ENCODE results near the gene CNTN1.
A peak's percentile ranks its signal among the peaks of the same experiment; 100 is the strongest.

Gene CNTN1

GRCh38 chr12:40945772-40946171 is 253.5 kb downstream of the CNTN1 start:
- no peak for TF ChIP-seq ZFX (IDR thresholded peaks at IDR 0.05)
- TF ChIP-seq, protein P1, sequence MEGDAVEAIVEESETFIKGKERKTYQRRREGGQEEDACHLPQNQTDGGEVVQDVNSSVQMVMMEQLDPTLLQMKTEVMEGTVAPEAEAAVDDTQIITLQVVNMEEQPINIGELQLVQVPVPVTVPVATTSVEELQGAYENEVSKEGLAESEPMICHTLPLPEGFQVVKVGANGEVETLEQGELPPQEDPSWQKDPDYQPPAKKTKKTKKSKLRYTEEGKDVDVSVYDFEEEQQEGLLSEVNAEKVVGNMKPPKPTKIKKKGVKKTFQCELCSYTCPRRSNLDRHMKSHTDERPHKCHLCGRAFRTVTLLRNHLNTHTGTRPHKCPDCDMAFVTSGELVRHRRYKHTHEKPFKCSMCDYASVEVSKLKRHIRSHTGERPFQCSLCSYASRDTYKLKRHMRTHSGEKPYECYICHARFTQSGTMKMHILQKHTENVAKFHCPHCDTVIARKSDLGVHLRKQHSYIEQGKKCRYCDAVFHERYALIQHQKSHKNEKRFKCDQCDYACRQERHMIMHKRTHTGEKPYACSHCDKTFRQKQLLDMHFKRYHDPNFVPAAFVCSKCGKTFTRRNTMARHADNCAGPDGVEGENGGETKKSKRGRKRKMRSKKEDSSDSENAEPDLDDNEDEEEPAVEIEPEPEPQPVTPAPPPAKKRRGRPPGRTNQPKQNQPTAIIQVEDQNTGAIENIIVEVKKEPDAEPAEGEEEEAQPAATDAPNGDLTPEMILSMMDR (conservative IDR thresholded peaks at IDR 0.05), result no peak
- H3K27ac ChIP-seq, result no peak overlapping the region

GRCh38 chr12:40946612-40947194 is 254.5 kb downstream of the CNTN1 start:
- TF ChIP-seq ZFX (IDR thresholded peaks at IDR 0.05), result no peak
- TF ChIP-seq, protein P1 (conservative IDR thresholded peaks at IDR 0.05), result peak; percentile 81
- H3K27ac ChIP-seq, result no peak overlapping the region

DNA sequence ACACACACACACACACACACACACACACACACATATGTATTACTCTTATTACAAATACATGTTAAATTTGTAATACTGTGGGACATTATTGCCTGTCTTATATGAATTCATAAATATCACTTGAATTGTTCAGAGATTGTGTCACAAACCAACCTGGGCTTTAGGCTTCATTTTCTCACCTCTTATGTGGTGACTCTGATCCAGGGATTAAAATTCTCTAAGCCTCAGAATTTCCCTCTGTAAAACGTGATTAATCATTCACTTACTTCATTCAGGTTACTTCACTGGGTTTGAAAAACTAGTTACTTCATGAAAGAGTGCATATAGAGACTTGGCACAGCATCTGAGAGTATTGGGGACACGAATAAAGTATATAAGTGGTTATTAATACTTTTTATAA is 255.6 kb downstream of the CNTN1 start:
- TF ChIP-seq ZFX (IDR thresholded peaks at IDR 0.05), result no peak
- TF ChIP-seq, protein P1 (conservative IDR thresholded peaks at IDR 0.05), result no peak
- H3K27ac ChIP-seq, result no peak overlapping the region

DNA sequence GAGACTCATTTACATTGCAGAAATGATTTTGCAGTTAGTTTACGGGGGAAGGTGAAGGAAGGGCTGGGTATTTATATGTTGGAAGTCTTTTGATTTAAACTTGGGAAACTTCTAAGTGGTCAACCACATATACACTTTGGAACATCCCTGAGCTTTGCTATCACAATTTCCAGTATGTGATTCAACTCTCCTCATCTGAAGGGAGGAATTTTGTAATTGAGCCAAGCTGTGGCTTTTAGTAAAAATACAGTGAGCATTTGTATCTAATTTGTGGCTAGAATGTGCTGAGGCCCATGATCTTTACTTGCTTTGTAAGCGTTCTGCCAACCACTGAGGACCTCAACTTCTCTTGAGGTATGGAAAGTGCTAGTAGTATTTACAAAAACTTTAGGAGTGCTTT is 260.8 kb downstream of the CNTN1 start:
- no peak overlapping the region for H3K27ac ChIP-seq
- TF ChIP-seq, protein P1 (conservative IDR thresholded peaks at IDR 0.05), result no peak
- no peak for TF ChIP-seq ZFX (IDR thresholded peaks at IDR 0.05)

GRCh38 chr12:40957417-40957816 is 265.2 kb downstream of the CNTN1 start:
- TF ChIP-seq, protein P1 (conservative IDR thresholded peaks at IDR 0.05), result no peak
- no peak for TF ChIP-seq ZFX (IDR thresholded peaks at IDR 0.05)
- H3K27ac ChIP-seq, result no peak overlapping the region

DNA sequence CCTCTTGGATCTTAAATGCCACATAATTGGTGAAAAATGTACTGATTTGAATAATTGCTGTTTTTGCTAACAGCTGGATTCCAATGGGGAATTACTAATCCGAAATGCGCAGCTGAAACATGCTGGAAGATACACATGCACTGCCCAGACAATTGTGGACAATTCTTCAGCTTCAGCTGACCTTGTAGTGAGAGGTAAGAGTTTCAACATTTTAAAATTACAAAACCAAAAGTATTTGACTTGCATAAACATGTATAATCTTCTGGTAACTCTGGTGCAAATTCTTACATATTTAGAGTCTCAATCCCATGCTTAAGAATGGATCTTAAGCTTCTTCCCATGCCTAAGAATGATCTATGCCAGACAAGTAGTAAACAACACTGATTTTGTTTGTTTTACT is 266.8 kb downstream of the CNTN1 start:
- TF ChIP-seq, protein P1 (conservative IDR thresholded peaks at IDR 0.05), result no peak
- TF ChIP-seq ZFX (IDR thresholded peaks at IDR 0.05), result no peak
- no peak overlapping the region for H3K27ac ChIP-seq

- TF ChIP-seq, protein P1 (conservative IDR thresholded peaks at IDR 0.05), result no peak
- no peak for TF ChIP-seq ZFX (IDR thresholded peaks at IDR 0.05)
- H3K27ac ChIP-seq, result no peak overlapping the region
Measured at GRCh38 chr12:40963751-40964150, 271.5 kb downstream of the CNTN1 start.
